T-helper 1 cell treated with Interleukin-12 subunit alpha and Interleukin-12 subunit beta and Interleukin-4 antibody, amounts not matched to agents 30 μg/mL and 1 μg/mL, for 36 hours (primary cell): ENCODE results near the gene TAOK1.

Source experiments
- H3K27ac Mint-ChIP-seq: one replicate; pipeline ENCODE4 v1.8.0; 2021; ENCODE audit warnings: mild to moderate bottlenecking, mixed read lengths
- H3K27me3 Mint-ChIP-seq: one replicate; pipeline ENCODE4 v1.8.0; 2021; ENCODE audit warnings: low read depth, mixed read lengths
- H3K36me3 Mint-ChIP-seq: one replicate; pipeline ENCODE4 v1.8.0; 2021; ENCODE audit warnings: low read depth, mixed read lengths
- H3K4me1 Mint-ChIP-seq: one replicate; pipeline ENCODE4 v1.8.0; 2021; ENCODE audit warnings: low read depth, mixed read lengths
- H3K4me3 Mint-ChIP-seq: one replicate; pipeline ENCODE4 v1.8.0; 2021; ENCODE audit warnings: mild to moderate bottlenecking, moderate library complexity, mixed read lengths
- H3K9me3 Mint-ChIP-seq: one replicate; pipeline ENCODE4 v1.8.0; 2021; ENCODE audit warnings: mixed read lengths

TAOK1 gene

GRCh38 chr17:29560316-29560715 lies 170.2 kb downstream of the TAOK1 start:
- Mint-ChIP-seq H3K27ac (no peak overlapping the region), H3K36me3 (peaks cover 18% of the 10 kb centered on the region), H3K9me3 (no peaks in the 10 kb centered on the region), H3K27me3 (no peaks in the 10 kb centered on the region), H3K4me3 (no peak overlapping the region), H3K4me1 (peaks cover 23% of the 10 kb centered on the region)

DNA sequence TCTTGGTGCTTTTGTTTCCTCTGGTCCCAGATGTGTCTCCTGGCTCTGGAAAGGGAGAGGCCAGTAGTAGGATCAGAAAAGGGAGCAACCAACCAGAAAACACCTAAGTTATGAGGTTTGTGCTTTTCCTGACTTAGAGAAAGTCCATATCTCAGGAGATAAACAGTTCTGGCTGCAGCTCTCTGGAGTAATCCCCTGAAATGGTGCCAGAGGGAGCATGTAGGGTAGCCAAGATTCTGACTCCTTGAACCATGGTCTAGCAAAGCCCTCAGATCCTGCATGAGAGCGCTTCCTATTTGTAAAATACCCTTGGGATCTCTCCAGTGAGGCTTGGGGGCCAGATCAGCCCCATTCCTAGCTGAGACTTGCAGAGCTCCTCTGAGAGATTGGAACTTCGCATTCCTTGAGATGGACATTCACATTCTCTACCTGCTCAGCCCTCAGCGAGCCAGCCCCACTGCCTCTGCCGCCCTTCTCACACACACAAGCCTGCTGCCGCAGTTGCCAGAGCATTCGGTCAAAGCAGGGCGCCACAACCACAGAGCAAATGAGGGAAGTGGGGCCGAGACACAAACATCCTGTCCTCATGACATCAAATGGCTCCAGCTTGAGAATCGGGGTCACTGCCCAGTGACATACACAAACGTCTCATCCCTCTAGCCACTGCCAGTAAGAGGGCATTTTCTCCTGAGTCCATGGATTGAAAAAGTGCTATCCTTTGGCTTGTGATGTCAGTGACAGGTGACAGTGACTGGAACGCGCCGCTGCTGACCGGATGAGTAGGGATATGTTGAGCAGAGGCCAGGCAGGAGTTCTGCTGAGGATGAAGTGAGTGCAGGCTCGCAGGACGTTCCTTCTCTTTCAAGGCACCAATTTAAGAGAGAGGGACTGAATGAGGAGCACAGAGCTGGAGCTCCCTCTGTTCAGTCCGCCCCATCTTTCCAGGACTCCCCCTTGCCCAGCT lies 171.7 kb downstream of the TAOK1 start:
- H3K4me3 Mint-ChIP-seq = no peak overlapping the region

GRCh38 chr17:29562615-29563014 lies 172.5 kb downstream of the TAOK1 start:
- Mint-ChIP-seq H3K4me3 (no peak overlapping the region), H3K27ac (no peak overlapping the region), H3K27me3 (no peaks in the 10 kb centered on the region), H3K36me3 (peaks cover 18% of the 10 kb centered on the region), H3K4me1 (peaks cover 21% of the 10 kb centered on the region), H3K9me3 (no peaks in the 10 kb centered on the region)

More for the DNA sequence above, 171.7 kb downstream of the TAOK1 start:
- Mint-ChIP-seq H3K9me3 (no peaks in the 10 kb centered on the region), H3K27ac (no peak overlapping the region), H3K4me1 (peaks cover 29% of the 10 kb centered on the region), H3K27me3 (no peaks in the 10 kb centered on the region), H3K36me3 (peaks cover 18% of the 10 kb centered on the region)

- Mint-ChIP-seq H3K9me3 (no peaks in the 10 kb centered on the region), H3K36me3 (peaks cover 18% of the 10 kb centered on the region), H3K4me3 (no peak overlapping the region), H3K27ac (peak overlapping the region; percentile 41), H3K4me1 (peaks cover 21% of the 10 kb centered on the region), H3K27me3 (no peaks in the 10 kb centered on the region)
Observed at GRCh38 chr17:29563816-29564215, 173.7 kb downstream of the TAOK1 start.

DNA sequence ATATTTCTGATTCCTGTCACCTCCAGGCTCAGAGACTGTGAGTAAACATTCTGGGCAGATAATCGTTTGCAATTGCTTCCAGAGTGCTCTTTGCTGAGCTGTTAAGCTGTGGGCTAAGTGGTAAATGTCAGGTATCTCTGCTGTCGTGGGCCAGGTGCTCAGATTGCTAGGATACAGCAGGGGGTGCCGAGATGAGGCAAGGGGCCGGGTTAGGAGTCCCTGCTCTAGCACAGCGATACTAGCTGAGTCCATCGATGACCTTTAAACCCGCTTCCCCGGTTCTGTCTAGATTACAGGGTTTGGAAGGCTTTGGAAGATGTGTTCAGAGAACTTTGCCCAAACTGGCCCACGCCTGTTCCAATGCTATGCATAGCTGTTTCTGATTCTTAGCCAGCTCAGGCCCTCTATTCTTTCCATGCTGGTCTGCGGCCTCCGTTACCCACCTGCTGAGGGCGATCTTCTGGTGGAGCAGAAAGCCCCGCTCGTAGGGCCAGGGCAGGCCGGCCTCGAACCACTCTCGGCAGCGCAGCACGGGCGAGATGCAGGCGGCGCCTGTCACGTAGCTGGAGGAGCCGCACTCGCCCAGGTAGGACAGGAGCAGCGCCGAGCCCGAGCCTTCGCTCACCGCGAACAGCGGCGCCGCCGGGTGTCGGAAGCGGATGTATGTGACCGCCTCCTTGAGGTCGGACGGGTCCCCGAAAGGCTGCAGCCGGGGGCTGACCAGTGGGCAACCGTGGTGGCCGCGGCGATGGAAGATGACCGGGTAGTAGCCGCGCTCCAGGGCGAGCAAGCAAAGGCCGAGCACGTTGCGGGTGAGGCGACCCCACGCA lies 175.7 kb downstream of the TAOK1 start:
- Mint-ChIP-seq H3K9me3 (no peaks in the 10 kb centered on the region), H3K36me3 (peaks cover 19% of the 10 kb centered on the region), H3K4me1 (peaks cover 29% of the 10 kb centered on the region), H3K4me3 (peak overlapping the region; percentile 89), H3K27ac (peak overlapping the region; percentile 89), H3K27me3 (no peaks in the 10 kb centered on the region)

DNA sequence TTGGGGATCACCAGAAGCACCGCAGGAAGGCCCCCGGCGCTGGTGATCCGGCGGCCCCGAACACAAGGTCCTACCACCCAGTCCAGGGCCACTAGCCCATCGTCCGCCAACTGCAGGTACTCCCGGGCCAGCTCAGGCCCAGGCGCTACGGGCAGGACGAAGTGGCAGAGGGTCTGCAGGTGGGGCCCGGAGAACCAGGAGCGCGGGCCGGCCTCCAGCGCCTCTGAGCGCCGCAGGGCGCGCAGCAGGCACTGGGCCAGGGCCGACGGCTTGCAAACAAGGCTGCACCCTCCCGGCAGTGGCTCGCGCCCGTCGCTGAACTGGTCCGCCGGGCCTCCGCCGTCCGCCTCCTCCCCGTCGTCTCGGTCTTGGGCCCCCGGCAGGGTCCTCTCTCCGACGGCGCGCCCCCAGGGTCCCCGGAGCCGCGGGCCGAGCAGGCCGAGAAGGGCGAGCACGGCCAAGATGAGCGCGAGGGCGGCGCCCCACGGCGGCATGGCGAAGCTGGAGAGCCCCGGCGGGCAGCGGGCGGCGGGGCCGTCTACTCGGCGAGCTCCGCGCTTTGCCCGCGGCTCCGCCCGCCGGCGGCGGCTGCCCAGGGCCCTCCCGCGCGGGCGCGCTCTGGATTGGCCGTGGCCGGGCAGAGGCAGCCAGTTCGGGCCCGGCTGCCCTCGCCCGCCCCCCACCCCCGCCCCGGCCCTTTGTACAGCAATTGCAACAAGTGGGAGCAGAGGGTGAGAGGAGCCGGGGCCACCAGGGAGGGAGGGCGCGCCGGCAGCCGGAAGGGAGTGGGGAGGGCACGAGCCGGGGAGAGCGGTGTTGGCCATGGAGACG lies 176.5 kb downstream of the TAOK1 start, which contains the start of gene ABHD15:
Gene ABHD15 (minus strand): TSS at position 565 of the 831 bp plus-strand sequence. CDS start 71 bp downstream, at position 494.
- Mint-ChIP-seq H3K4me1 (peaks cover 29% of the 10 kb centered on the region), H3K27ac (peak within 1 kb of the TSS; percentile 97), H3K9me3 (no peaks in the 10 kb centered on the region), H3K27me3 (no peaks in the 10 kb centered on the region), H3K36me3 (peaks cover 20% of the 10 kb centered on the region), H3K4me3 (peak within 1 kb of the TSS; percentile 97)

- H3K4me3 Mint-ChIP-seq = peak overlapping the region; percentile 97
- peak overlapping the region; percentile 97 for H3K27ac Mint-ChIP-seq
- H3K36me3 Mint-ChIP-seq = peaks cover 14% of the 10 kb centered on the region
- H3K4me1 Mint-ChIP-seq = peaks cover 29% of the 10 kb centered on the region
- no peaks in the 10 kb centered on the region for H3K9me3 Mint-ChIP-seq
- H3K27me3 Mint-ChIP-seq = no peaks in the 10 kb centered on the region
Observed at GRCh38 chr17:29567304-29567553, 177.1 kb downstream of the TAOK1 start.

- Mint-ChIP-seq H3K4me3 (peak overlapping the region; percentile 97), H3K4me1 (peaks cover 29% of the 10 kb centered on the region), H3K27me3 (no peaks in the 10 kb centered on the region), H3K27ac (peak overlapping the region; percentile 97), H3K9me3 (no peaks in the 10 kb centered on the region), H3K36me3 (peaks cover 11% of the 10 kb centered on the region)
Observed at GRCh38 chr17:29567554-29568330, 177.6 kb downstream of the TAOK1 start.

DNA sequence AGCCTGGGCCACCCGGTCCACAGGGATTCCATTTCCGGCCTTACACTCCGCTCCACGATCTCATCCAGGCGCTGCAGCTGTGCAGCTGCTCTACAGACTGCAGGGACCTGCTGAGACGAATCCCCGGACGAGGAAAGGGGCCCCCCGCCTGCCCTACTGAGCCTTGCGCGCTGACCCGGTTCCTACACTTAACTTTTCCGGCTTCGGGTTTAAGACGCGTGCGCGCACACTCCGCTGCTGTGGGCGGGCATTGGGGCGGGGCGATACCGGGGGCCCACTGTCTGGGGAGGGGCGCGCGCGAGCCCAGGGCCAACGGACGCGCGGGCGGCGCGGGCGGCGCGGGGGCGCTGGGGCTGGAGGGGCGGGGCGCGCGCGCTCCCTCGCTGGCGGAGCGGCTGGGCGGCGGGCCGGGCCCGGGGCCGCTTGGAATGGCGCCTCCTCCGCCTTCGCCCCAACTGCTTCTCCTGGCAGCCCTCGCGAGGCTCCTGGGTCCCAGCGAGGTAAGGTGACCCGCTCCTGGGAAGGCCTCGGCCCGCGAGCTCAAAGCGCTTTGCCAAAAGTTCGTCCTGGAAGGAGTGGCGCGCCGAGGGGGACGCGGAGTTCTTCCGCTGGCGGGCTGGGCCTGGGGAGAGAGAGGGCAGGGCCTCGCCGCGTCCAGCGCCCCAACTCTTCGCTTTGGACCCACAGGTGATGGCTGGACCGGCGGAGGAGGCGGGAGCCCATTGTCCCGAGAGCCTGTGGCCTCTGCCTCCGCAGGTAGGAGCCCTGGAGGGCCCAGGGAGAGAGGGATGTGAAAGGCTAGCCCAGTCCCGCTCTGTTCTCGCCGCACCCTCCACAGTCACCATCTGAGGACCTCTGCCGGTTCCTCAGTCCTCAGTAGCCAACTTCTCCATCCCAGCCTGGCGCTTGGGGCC lies 178.4 kb downstream of the TAOK1 start, which contains the start of gene TP53I13:
Gene TP53I13 (plus strand): TSS at position 371 of the 914 bp plus-strand sequence. CDS start 58 bp downstream, at position 429.
- Mint-ChIP-seq H3K9me3 (no peaks in the 10 kb centered on the region), H3K36me3 (peaks cover 16% of the 10 kb centered on the region), H3K27ac (peak within 1 kb of the TSS; percentile 97), H3K4me3 (peak within 1 kb of the TSS; percentile 97), H3K4me1 (peaks cover 29% of the 10 kb centered on the region), H3K27me3 (no peaks in the 10 kb centered on the region)

DNA sequence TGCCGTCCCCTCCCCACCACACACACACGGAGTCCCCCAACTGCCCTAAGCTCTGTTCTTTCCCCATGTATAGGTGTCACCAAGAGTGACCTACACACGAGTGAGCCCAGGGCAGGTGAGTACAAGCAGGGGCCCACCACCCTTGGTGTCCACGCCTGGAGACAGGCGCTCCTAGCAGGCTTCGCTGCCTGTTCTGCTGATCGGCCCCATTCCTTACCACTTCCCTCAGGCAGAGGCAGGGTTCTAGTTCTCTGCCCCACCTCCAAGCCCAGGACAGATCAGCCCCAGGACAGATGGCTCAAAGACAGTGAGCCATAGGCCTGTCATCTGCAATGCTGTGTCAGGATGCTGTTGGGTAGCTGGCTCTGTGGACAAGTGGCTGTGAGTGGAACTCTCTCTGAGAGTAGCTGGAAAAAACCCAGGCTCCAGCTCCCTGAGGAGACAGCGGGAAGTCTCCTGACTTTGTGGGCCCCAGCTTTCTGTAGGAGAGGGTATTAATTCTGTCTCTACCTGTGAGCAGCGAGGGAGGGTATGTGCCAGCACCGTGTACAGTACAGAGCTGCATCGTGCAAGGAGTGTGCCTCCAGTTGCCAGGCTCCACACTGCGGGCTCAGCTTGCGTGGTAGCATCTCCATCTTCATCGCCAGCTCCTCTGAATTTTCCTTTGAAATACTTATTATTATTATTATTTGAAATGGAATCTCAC lies 179.2 kb downstream of the TAOK1 start:
- peak overlapping the region; percentile 73 for H3K27ac Mint-ChIP-seq
- no peaks in the 10 kb centered on the region for H3K27me3 Mint-ChIP-seq
- H3K36me3 Mint-ChIP-seq = peaks cover 12% of the 10 kb centered on the region
- H3K4me3 Mint-ChIP-seq = peak overlapping the region; percentile 86
- H3K9me3 Mint-ChIP-seq = no peaks in the 10 kb centered on the region
- H3K4me1 Mint-ChIP-seq = peaks cover 24% of the 10 kb centered on the region

DNA sequence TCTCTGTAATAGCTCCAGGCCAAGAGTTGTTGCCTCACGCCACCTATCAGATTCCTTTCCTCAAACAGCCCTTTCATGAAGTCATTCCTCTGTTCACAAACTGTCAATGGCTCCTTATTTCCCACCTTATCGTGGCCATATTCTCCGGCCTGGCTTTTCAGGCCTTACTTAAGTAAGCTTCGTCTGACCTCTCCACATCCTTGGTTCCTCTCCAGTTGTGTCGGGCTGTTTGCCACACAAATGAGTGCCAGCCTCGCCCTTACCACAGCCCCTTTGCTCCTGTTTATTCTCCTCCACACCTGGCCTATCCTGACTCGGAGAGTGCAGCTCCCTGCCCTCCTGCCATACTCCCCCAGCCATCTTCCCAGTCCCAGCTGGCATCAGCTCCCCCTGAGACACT lies 180.4 kb downstream of the TAOK1 start:
- H3K9me3 Mint-ChIP-seq = no peaks in the 10 kb centered on the region
- no peak overlapping the region for H3K27ac Mint-ChIP-seq
- no peaks in the 10 kb centered on the region for H3K27me3 Mint-ChIP-seq
- peak overlapping the region; percentile 59 for H3K4me3 Mint-ChIP-seq
- H3K4me1 Mint-ChIP-seq = peaks cover 20% of the 10 kb centered on the region
- peaks cover 16% of the 10 kb centered on the region for H3K36me3 Mint-ChIP-seq

DNA sequence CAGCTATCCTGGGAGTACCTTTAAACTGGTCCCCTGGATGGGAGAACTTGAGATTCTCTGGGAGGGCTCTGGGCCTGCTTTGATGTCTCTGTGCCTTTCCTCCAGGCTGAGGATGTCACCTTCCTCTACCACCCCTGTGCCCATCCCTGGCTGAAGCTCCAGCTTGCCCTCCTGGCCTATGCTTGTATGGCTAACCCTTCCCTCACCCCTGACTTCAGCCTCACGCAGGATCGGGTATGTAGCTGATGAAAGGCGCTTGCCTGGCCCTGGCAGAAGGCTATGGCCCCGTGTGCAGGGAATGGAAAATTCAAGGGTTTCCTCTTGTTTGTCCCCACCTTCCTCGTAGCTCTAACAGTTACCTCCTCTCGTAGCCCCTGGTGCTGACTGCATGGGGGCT lies 181.3 kb downstream of the TAOK1 start:
- no peak overlapping the region for H3K27ac Mint-ChIP-seq
- H3K27me3 Mint-ChIP-seq = no peaks in the 10 kb centered on the region
- no peaks in the 10 kb centered on the region for H3K9me3 Mint-ChIP-seq
- H3K4me1 Mint-ChIP-seq = peaks cover 13% of the 10 kb centered on the region
- no peak overlapping the region for H3K4me3 Mint-ChIP-seq
- H3K36me3 Mint-ChIP-seq = peaks cover 16% of the 10 kb centered on the region
